HepG2 (cell line): ENCODE measurements around the gene ACSM3. TPM values are rescaled to one million over a fixed set of nuclear protein-coding genes. Genes with fewer than 3 reads are reported as not detected.

Source experiments
- HNF4A ChIP-seq: sonication (generic); formaldehyde crosslinking; IDR thresholded peaks from 2 replicates; pipeline ENCODE4 v1.4.0; 2020; ENCODE audit warnings: missing genetic modification reagents
- MTA1 ChIP-seq: sonication (generic); formaldehyde crosslinking; IDR thresholded peaks from 2 replicates; pipeline ENCODE4 v1.4.0; 2020; ENCODE audit warnings: missing genetic modification reagents, mild to moderate bottlenecking, borderline replicate concordance
- NR2F2 ChIP-seq: IDR thresholded peaks from 2 replicates; pipeline ENCODE4 v1.6.1; 2012; ENCODE audit warnings: low read depth, inconsistent platforms, borderline replicate concordance
- SIN3B ChIP-seq: fragments of 150-350 bp; IDR thresholded peaks from 2 replicates; pipeline ENCODE4 v1.6.1; 2014; ENCODE audit warnings: low read length
- YY1 ChIP-seq: IDR thresholded peaks from 2 replicates; pipeline ENCODE4 v1.6.1; 2011; ENCODE audit warnings: low read length, low read depth, moderate library complexity, mild to moderate bottlenecking; ENCODE audit not compliant: insufficient read depth, insufficient replicate concordance
- ZKSCAN1 ChIP-seq: fragments of 150-350 bp; IDR thresholded peaks from 2 replicates; pipeline ENCODE4 v1.6.1; 2014; ENCODE audit warnings: low read length
- ZNF878 ChIP-seq: sonication (generic); formaldehyde crosslinking; IDR thresholded peaks from 2 replicates; pipeline ENCODE4 v1.8.1; 2023; ENCODE audit warnings: mild to moderate bottlenecking, missing genetic modification reagents, moderate library complexity
- polyA plus RNA-seq, 8 experiments: library from polyadenylated mRNA; depleted of rRNA in 3 of 8; stranded (reverse) in 7 of 8; unstranded in 1 of 8; fragments of >200 nt; fragmentation: Illumina TruSeq in 4 of 8; extraction: Trizol in 4 of 8; gene quantifications; 2 replicates each; pipeline versions ENCODE4 v1.2.1 to v1.2.3, GENCODE V29; 2011 to 2016; ENCODE audit warnings: low read depth in 4 of 8, missing spikeins in 1 of 8, mixed read lengths in 1 of 8; ENCODE audit not compliant: insufficient read depth in 1 of 8
- total RNA-seq, 5 experiments: library from RNA; depleted of rRNA; stranded (reverse); fragments of >200 nt; fragmentation: Illumina TruSeq; extraction: Trizol; gene quantifications; 2 replicates each; pipeline ENCODE4 v1.2.3, GENCODE V29; 2016; ENCODE audit warnings: low read depth in 1 of 5
- TF ChIP-seq, protein P1 (sequence below): sonication (generic); formaldehyde crosslinking; IDR thresholded peaks from 2 replicates; pipeline ENCODE4 v1.4.0; 2020; ENCODE audit warnings: mild to moderate bottlenecking, missing genetic modification reagents
- TF ChIP-seq, protein P2 (sequence below): sonication (generic); formaldehyde crosslinking; IDR thresholded peaks from 2 replicates; pipeline ENCODE4 v1.4.0; 2020; ENCODE audit warnings: low read depth, mild to moderate bottlenecking, missing genetic modification reagents

Gene ACSM3
- total and polyA plus RNA-seq, 2 of the 13 experiments (the other 11 are each of a cell fraction or from before 2014, with no cell fraction given), result 74.0 to 108 TPM

DNA sequence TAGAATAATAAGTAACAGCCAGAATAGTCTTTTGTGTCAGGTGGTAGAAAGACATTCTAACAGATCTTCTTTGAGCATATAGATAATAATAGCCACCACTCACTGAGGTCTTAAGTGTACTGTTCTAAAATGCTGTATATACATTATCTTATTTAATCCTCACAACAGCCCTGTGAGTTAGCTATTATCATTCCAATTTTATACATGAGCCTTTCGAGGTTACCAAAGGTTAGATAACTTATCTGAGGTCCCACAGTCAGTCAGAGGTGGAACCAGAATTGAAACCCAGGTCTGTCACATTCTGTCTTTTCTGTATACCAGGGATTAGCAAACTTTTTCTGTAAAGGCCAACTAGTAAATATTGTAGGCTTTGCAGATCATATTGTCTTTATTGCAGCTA is 65.7 kb downstream of the ACSM3 start (continued):
- TF ChIP-seq, protein P1, sequence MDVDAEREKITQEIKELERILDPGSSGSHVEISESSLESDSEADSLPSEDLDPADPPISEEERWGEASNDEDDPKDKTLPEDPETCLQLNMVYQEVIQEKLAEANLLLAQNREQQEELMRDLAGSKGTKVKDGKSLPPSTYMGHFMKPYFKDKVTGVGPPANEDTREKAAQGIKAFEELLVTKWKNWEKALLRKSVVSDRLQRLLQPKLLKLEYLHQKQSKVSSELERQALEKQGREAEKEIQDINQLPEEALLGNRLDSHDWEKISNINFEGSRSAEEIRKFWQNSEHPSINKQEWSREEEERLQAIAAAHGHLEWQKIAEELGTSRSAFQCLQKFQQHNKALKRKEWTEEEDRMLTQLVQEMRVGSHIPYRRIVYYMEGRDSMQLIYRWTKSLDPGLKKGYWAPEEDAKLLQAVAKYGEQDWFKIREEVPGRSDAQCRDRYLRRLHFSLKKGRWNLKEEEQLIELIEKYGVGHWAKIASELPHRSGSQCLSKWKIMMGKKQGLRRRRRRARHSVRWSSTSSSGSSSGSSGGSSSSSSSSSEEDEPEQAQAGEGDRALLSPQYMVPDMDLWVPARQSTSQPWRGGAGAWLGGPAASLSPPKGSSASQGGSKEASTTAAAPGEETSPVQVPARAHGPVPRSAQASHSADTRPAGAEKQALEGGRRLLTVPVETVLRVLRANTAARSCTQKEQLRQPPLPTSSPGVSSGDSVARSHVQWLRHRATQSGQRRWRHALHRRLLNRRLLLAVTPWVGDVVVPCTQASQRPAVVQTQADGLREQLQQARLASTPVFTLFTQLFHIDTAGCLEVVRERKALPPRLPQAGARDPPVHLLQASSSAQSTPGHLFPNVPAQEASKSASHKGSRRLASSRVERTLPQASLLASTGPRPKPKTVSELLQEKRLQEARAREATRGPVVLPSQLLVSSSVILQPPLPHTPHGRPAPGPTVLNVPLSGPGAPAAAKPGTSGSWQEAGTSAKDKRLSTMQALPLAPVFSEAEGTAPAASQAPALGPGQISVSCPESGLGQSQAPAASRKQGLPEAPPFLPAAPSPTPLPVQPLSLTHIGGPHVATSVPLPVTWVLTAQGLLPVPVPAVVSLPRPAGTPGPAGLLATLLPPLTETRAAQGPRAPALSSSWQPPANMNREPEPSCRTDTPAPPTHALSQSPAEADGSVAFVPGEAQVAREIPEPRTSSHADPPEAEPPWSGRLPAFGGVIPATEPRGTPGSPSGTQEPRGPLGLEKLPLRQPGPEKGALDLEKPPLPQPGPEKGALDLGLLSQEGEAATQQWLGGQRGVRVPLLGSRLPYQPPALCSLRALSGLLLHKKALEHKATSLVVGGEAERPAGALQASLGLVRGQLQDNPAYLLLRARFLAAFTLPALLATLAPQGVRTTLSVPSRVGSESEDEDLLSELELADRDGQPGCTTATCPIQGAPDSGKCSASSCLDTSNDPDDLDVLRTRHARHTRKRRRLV (CRISPR knock-in tag), result no peak
- TF ChIP-seq ZKSCAN1 (no peak), MTA1 (no peak), HNF4A (CRISPR knock-in tag) (no peak), ZNF878 (CRISPR knock-in tag) (no peak), NR2F2 (no peak), YY1 (no peak), SIN3B (no peak)
- TF ChIP-seq, protein P2, sequence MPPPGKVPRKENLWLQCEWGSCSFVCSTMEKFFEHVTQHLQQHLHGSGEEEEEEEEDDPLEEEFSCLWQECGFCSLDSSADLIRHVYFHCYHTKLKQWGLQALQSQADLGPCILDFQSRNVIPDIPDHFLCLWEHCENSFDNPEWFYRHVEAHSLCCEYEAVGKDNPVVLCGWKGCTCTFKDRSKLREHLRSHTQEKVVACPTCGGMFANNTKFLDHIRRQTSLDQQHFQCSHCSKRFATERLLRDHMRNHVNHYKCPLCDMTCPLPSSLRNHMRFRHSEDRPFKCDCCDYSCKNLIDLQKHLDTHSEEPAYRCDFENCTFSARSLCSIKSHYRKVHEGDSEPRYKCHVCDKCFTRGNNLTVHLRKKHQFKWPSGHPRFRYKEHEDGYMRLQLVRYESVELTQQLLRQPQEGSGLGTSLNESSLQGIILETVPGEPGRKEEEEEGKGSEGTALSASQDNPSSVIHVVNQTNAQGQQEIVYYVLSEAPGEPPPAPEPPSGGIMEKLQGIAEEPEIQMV (CRISPR knock-in tag), result no peak
